ENCODE measurements around the gene IFI27L2.

GRCh38 chr14:94114589-94115057 is 14.8 kb downstream of the IFI27L2 start:
- TF ChIP-seq CTCF (IDR thresholded peaks at IDR 0.05) (no peak), POLR2A (IDR thresholded peaks at IDR 0.05) (no peak)
